IMR-90 (cell line): Measurements from ENCODE around the gene TTC7B. TPM values are rescaled to one million over a fixed set of nuclear protein-coding genes. Genes with fewer than 3 reads are reported as not detected.

ENCODE experiments used
- ATAC-seq: fragments of 200-7000 bp; cut with Tn5 transposase; 2 replicates; pipeline ENCODE4 v1.9.1; 2020; ENCODE audit warnings: low read depth, mild to moderate bottlenecking, moderate library complexity
- BruUV-seq: library from RNA; stranded (reverse); fragments of 400-500 nt; replicated peaks from 2 replicates; lab custom pipeline; 2021; lab: Mats Ljungman, UMichigan
- CTCF ChIA-PET: fragments of 300-600 bp; formaldehyde crosslinking; extraction: SDS; loops from one replicate; lab custom pipeline; 2021; ENCODE audit warnings: antibody characterized with exemption; lab: Yijun Ruan, JAX
- POLR2A ChIA-PET: fragments of 300-600 bp; sonication (Branson Sonifier 250); formaldehyde crosslinking; loops from one replicate; lab custom pipeline; 2022; ENCODE audit warnings: antibody characterized with exemption; ENCODE audit not compliant: unreplicated experiment; lab: Charles Lee
- DNase-seq: peaks from one replicate; pipeline ENCODE4 v3.0.0; 2013
- H2AFZ ChIP-seq: replicated peaks from 2 replicates; pipeline ENCODE3; 2013; ENCODE audit warnings: low read length, mild to moderate bottlenecking; ENCODE audit not compliant: poor library complexity
- H2AK5ac ChIP-seq: 2 replicates; pipeline ENCODE4 v1.6.1; 2013; ENCODE audit warnings: low read depth, low read length, inconsistent platforms
- H2AK9ac ChIP-seq: replicated peaks from 2 replicates; pipeline ENCODE3; 2013; ENCODE audit warnings: mild to moderate bottlenecking, low read depth, low read length, moderate library complexity; ENCODE audit not compliant: poor library complexity
- H2BK120ac ChIP-seq: 2 replicates; pipeline ENCODE4 v1.6.1; 2013; ENCODE audit warnings: low read depth, low read length, inconsistent platforms
- H2BK15ac ChIP-seq: 3 replicates; pipeline ENCODE4 v1.6.1; 2013; ENCODE audit warnings: low read depth, low read length, inconsistent platforms
- H2BK20ac ChIP-seq: 2 replicates; pipeline ENCODE4 v1.6.1; 2013; ENCODE audit warnings: low read depth, mild to moderate bottlenecking, inconsistent platforms, low read length, moderate library complexity
- H2BK5ac ChIP-seq: 2 replicates; pipeline ENCODE4 v1.6.1; 2013; ENCODE audit warnings: mild to moderate bottlenecking, low read depth, low read length, inconsistent platforms; ENCODE audit not compliant: poor library complexity, severe bottlenecking
- H3K14ac ChIP-seq: replicated peaks from 2 replicates; pipeline ENCODE4 v1.6.1; 2013; ENCODE audit warnings: low read depth, low read length, inconsistent platforms
- H3K18ac ChIP-seq: 2 replicates; pipeline ENCODE4 v1.6.1; 2013; ENCODE audit warnings: low read depth, low read length, control low read depth
- H3K23ac ChIP-seq: 2 replicates; pipeline ENCODE4 v1.6.1; 2013; ENCODE audit warnings: low read depth, low read length, inconsistent platforms
- H3K27ac ChIP-seq: 2 replicates; pipeline ENCODE4 v1.5.1; 2013; ENCODE audit warnings: mild to moderate bottlenecking, control low read depth, low read length; ENCODE audit not compliant: insufficient read depth
- H3K27me3 ChIP-seq: 2 replicates; pipeline ENCODE4 v1.6.1; 2013; ENCODE audit warnings: low read length; ENCODE audit not compliant: control insufficient read depth, insufficient read depth
- H3K36me3 ChIP-seq: 2 replicates; pipeline ENCODE4 v1.6.1; 2013; ENCODE audit warnings: low read length, mixed read lengths; ENCODE audit not compliant: control insufficient read depth, insufficient read depth
- H3K4ac ChIP-seq: 2 replicates; pipeline ENCODE4 v1.6.1; 2013; ENCODE audit warnings: low read depth, low read length, inconsistent platforms
- H3K4me1 ChIP-seq: 2 replicates; pipeline ENCODE4 v1.6.1; 2013; ENCODE audit warnings: low read length, mixed read lengths; ENCODE audit not compliant: control insufficient read depth, insufficient read depth
- H3K4me2 ChIP-seq: 2 replicates; pipeline ENCODE4 v1.6.1; 2013; ENCODE audit warnings: low read depth, mild to moderate bottlenecking, control low read depth, low read length, moderate library complexity
- H3K4me3 ChIP-seq: 2 replicates; pipeline ENCODE4 v1.5.1; 2013; ENCODE audit warnings: low read depth, mild to moderate bottlenecking, control low read depth, low read length, moderate library complexity; ENCODE audit not compliant: insufficient read depth
- H3K56ac ChIP-seq: 2 replicates; pipeline ENCODE4 v1.6.1; 2013; ENCODE audit warnings: low read length, inconsistent platforms; ENCODE audit not compliant: insufficient read depth; ENCODE audit errors: extremely low read depth
- H3K79me1 ChIP-seq, 2 experiments: 2 replicates each; pipeline ENCODE4 v1.6.1; 2013; ENCODE audit warnings: low read length in 2 of 2, inconsistent platforms in 1 of 2, low read depth in 1 of 2
- H3K9ac ChIP-seq: 2 replicates; pipeline ENCODE4 v1.6.1; 2013; ENCODE audit warnings: low read depth, low read length, control low read depth
- H3K9me1 ChIP-seq: 2 replicates; pipeline ENCODE4 v1.6.1; 2013; ENCODE audit warnings: low read length, inconsistent platforms; ENCODE audit not compliant: insufficient read depth
- H3K9me3 ChIP-seq: 2 replicates; pipeline ENCODE4 v1.6.1; 2013; ENCODE audit warnings: low read length; ENCODE audit not compliant: control insufficient read depth, insufficient read depth
- H4K20me1 ChIP-seq: 2 replicates; pipeline ENCODE4 v1.6.1; 2013; ENCODE audit warnings: low read length, inconsistent platforms; ENCODE audit not compliant: insufficient read depth
- H4K5ac ChIP-seq: 2 replicates; pipeline ENCODE4 v1.6.1; 2013; ENCODE audit warnings: mild to moderate bottlenecking, low read depth, low read length, control low read depth
- H4K8ac ChIP-seq, 2 experiments: 2 replicates each; pipeline ENCODE4 v1.6.1; 2013; ENCODE audit warnings: low read depth in 2 of 2, low read length in 2 of 2, control low read depth in 1 of 2, inconsistent platforms in 1 of 2
- H4K91ac ChIP-seq: 2 replicates; pipeline ENCODE4 v1.6.1; 2013; ENCODE audit warnings: low read depth, low read length, inconsistent platforms; ENCODE audit not compliant: insufficient read depth
- BHLHE40 ChIP-seq: fragments of 150-350 bp; IDR thresholded peaks from 2 replicates; pipeline ENCODE4 v1.6.1; 2016; ENCODE audit warnings: mild to moderate bottlenecking, low read depth, low read length
- MXI1 ChIP-seq: IDR thresholded peaks from 2 replicates; pipeline ENCODE4 v1.6.1; 2012; ENCODE audit warnings: low read depth, mild to moderate bottlenecking, low read length, moderate library complexity, borderline replicate concordance
- WGBS, 2 experiments: methylation state at CpG; one replicate each; pipeline versions ENCODE4 v1.1.5 to v1.1.7; 2013; ENCODE audit warnings: missing lambda C conversion rate in 2 of 2; ENCODE audit not compliant: insufficient read length in 1 of 2; ENCODE audit errors: extremely low coverage in 2 of 2; 5-methylcytosine and 5-hydroxymethylcytosine counted together
- dilution Hi-C: fragments of 300-500 bp; cut with HindIII; formaldehyde crosslinking; loops from one replicate; pipeline ENCODE4 v1.14.3; 2018; ENCODE audit warnings: low sequenced_read_pairs; ENCODE audit not compliant: unreplicated experiment
- in situ Hi-C: fragments of 300-500 bp; cut with MboI; formaldehyde crosslinking; loops from 3 replicates; pipeline ENCODE4 v1.14.3; 2019; ENCODE audit warnings: low sequenced_read_pairs, inconsistent platforms, mixed read lengths
- intact Hi-C: fragments of 100-400 bp; cut with micrococcal nuclease; formaldehyde crosslinking; loops from 2 replicates; pipeline ENCODE4 v1.10.0; 2022
- polyA plus RNA-seq, 3 experiments: library from polyadenylated mRNA; depleted of rRNA; stranded (reverse); fragments of >200 nt; gene quantifications; 2 replicates each; pipeline ENCODE4 v1.2.3, GENCODE V29; 2012; ENCODE audit warnings: low replicate concordance in 1 of 3
- total RNA-seq: library from RNA; depleted of rRNA; stranded (reverse); fragments of >200 nt; gene quantifications from 2 replicates; pipeline ENCODE4 v1.2.3, GENCODE V29; 2012

The TTC7B gene
- total and polyA plus RNA-seq, 2 of the 4 experiments (the other 2 are of a cell fraction): 18.1 to 35.3 TPM

GRCh38 chr14:90731487-90731886 lies 84.7 kb downstream of the TTC7B start:
- Histone ChIP-seq H3K56ac (no peak overlapping the region), H3K4me2 (no peak overlapping the region), H2AFZ (no peak overlapping the region), H4K20me1 (no peaks in the 10 kb centered on the region), H3K79me1 (peaks cover 0 to 10% of the 10 kb centered on the region in 2 experiments; a peak in 1 of 4 replicates), H3K27me3 (no peaks in the 10 kb centered on the region), H3K4ac (no peak overlapping the region), H3K23ac (no peak overlapping the region), H3K36me3 (peaks cover 4% of the 10 kb centered on the region; the same call in 1 of the 2 replicates), H3K4me1 (no peaks in the 10 kb centered on the region), H2AK5ac (no peak overlapping the region), H3K14ac (no peak overlapping the region), H2BK15ac (no peak overlapping the region), H2BK120ac (no peak overlapping the region), H4K8ac (no peak overlapping the region), H2BK5ac (no peak overlapping the region), H2AK9ac (no peak overlapping the region), H4K91ac (no peak overlapping the region), H4K5ac (no peak overlapping the region), H3K18ac (no peak overlapping the region), H3K4me3 (no peak overlapping the region), H3K9me3 (no peaks in the 10 kb centered on the region), H3K27ac (no peak overlapping the region), H3K9me1 (peaks cover 3% of the 10 kb centered on the region; the same call in 1 of the 2 replicates), H3K9ac (no peak overlapping the region), H2BK20ac (no peak overlapping the region)
- TF ChIP-seq BHLHE40 (no peak), MXI1 (no peak)
- in situ Hi-C loops: no loop called here
- ChIA-PET POLR2A (no interaction called here), CTCF (interaction anchor here (1.1 to 1.4 kb wide), 2 partner anchors 11 to 430 kb away, joined by 3 read pairs; no protein-coding TSS in a partner anchor)
- WGBS, 2 experiments: 86% methylated on average over 6 of the region's 11 CpGs; no CpG with 5 or more reads in 1 of the 2 experiments
- dilution Hi-C loops: no loop called here
- DNase-seq (no peak), ATAC-seq (no peak)
- BruUV-seq: no TSS peak
- intact Hi-C loops: no loop called here
